Parathyroid adenoma (tissue), 2 donors: Measurements from ENCODE around the gene EPHB1.
"Not testable (repeated sequence)": the region's sequence is repeated elsewhere in the genome, so short reads cannot be mapped to it uniquely, and the experiment has no call there.

Experiments
- H2AFZ ChIP-seq: fragments of 300-600 bp; sonication (generic); one replicate; pipeline ENCODE4 v1.7.0; 2017; ENCODE audit warnings: antibody characterized with exemption, mild to moderate bottlenecking
- H3K27ac ChIP-seq: fragments of 300-600 bp; sonication (generic); one replicate; pipeline ENCODE4 v1.7.0; 2017
- H3K27me3 ChIP-seq: fragments of 300-600 bp; sonication (generic); one replicate; pipeline ENCODE4 v1.7.0; 2017; ENCODE audit warnings: low read length; ENCODE audit not compliant: control insufficient read depth, insufficient read depth
- H3K36me3 ChIP-seq: fragments of 300-600 bp; sonication (generic); one replicate; pipeline ENCODE4 v1.7.0; 2017; ENCODE audit warnings: low read length; ENCODE audit not compliant: control insufficient read depth, insufficient read depth
- H3K4me1 ChIP-seq: fragments of 300-600 bp; sonication (generic); one replicate; pipeline ENCODE4 v1.7.0; 2017; ENCODE audit warnings: control low read depth
- H3K4me2 ChIP-seq: fragments of 300-600 bp; sonication (generic); one replicate; pipeline ENCODE4 v1.7.0; 2017; ENCODE audit warnings: low read length
- H3K4me3 ChIP-seq: fragments of 300-600 bp; sonication (generic); one replicate; pipeline ENCODE4 v1.7.0; 2017; ENCODE audit warnings: low read depth, low read length
- H3K79me2 ChIP-seq: fragments of 300-600 bp; sonication (generic); one replicate; pipeline ENCODE4 v1.7.0; 2017; ENCODE audit warnings: control low read depth
- H3K9ac ChIP-seq: fragments of 300-600 bp; sonication (generic); one replicate; pipeline ENCODE4 v1.7.0; 2017; ENCODE audit warnings: mild to moderate bottlenecking
- H3K9me3 ChIP-seq: fragments of 300-600 bp; sonication (generic); one replicate; pipeline ENCODE4 v1.7.0; 2017; ENCODE audit warnings: low read length; ENCODE audit not compliant: control insufficient read depth
- CTCF ChIP-seq: fragments of 300-600 bp; sonication (generic); IDR thresholded peaks from one replicate; pipeline ENCODE4 v1.7.0; 2017; ENCODE audit warnings: antibody characterized with exemption, mild to moderate bottlenecking
- donor health status: primary hyperparathyroidism.

The EPHB1 gene

GRCh38 chr3:135056084-135056730, 261.1 kb downstream of the EPHB1 start:
- no peak overlapping the region for H3K4me2 ChIP-seq
- H3K79me2 ChIP-seq = no peaks in the 10 kb centered on the region
- peaks cover 8% of the 10 kb centered on the region for H3K4me1 ChIP-seq
- no peaks in the 10 kb centered on the region for H3K9me3 ChIP-seq
- H3K27me3 ChIP-seq = no peaks in the 10 kb centered on the region
- no peaks in the 10 kb centered on the region for H3K36me3 ChIP-seq
- no peak overlapping the region for H3K9ac ChIP-seq
- TF ChIP-seq CTCF = no peak
- no peak overlapping the region for H3K27ac ChIP-seq
- H3K4me3 ChIP-seq = no peak overlapping the region
- no peak overlapping the region for H2AFZ ChIP-seq

- Histone ChIP-seq H3K79me2 (no peaks in the 10 kb centered on the region), H3K27me3 (no peaks in the 10 kb centered on the region), H3K27ac (no peak overlapping the region), H3K4me1 (peaks cover 8% of the 10 kb centered on the region), H2AFZ (no peak overlapping the region), H3K36me3 (no peaks in the 10 kb centered on the region), H3K4me2 (no peak overlapping the region), H3K9ac (no peak overlapping the region), H3K9me3 (no peaks in the 10 kb centered on the region), H3K4me3 (no peak overlapping the region)
- no peak for TF ChIP-seq CTCF
These were observed 261.8 kb downstream of the EPHB1 start for GRCh38 chr3:135056733-135057310.

- Histone ChIP-seq H3K9ac (no peak overlapping the region), H3K79me2 (no peaks in the 10 kb centered on the region), H3K36me3 (no peaks in the 10 kb centered on the region), H3K4me1 (peaks cover 8% of the 10 kb centered on the region), H3K27me3 (no peaks in the 10 kb centered on the region), H2AFZ (no peak overlapping the region), H3K4me3 (no peak overlapping the region), H3K27ac (no peak overlapping the region), H3K9me3 (no peaks in the 10 kb centered on the region), H3K4me2 (no peak overlapping the region)
- no peak for TF ChIP-seq CTCF
These were observed 262.9 kb downstream of the EPHB1 start for GRCh38 chr3:135057996-135058395.

- no peak overlapping the region for H3K4me3 ChIP-seq
These were observed 264.5 kb downstream of the EPHB1 start for GRCh38 chr3:135059580-135059979.

GRCh38 chr3:135066844-135067727, 272.0 kb downstream of the EPHB1 start:
- H3K4me1 ChIP-seq, H3K9me3 ChIP-seq, H3K4me3 ChIP-seq, H3K79me2 ChIP-seq, H3K36me3 ChIP-seq, H3K27me3 ChIP-seq, H2AFZ ChIP-seq, H3K4me2 ChIP-seq, H3K9ac ChIP-seq, H3K27ac ChIP-seq: not testable (repeated sequence)

More at GRCh38 chr3:135059580-135059979, 264.5 kb downstream of the EPHB1 start:
- Histone ChIP-seq H3K4me2 (no peak overlapping the region), H3K36me3 (no peaks in the 10 kb centered on the region), H2AFZ (no peak overlapping the region), H3K27me3 (no peaks in the 10 kb centered on the region), H3K9ac (no peak overlapping the region), H3K9me3 (no peaks in the 10 kb centered on the region), H3K79me2 (no peaks in the 10 kb centered on the region), H3K27ac (no peak overlapping the region), H3K4me1 (peaks cover 8% of the 10 kb centered on the region)
- no peak for TF ChIP-seq CTCF
